ENCODE measurements around the gene SLC2A9. TPM values are rescaled to one million over a fixed set of nuclear protein-coding genes. Genes with fewer than 3 reads are reported as not detected.
A peak's percentile ranks its signal among the peaks of the same experiment; 100 is the strongest.

Gene SLC2A9
- total RNA-seq, 1 donor from 2014 or later = 0.54 TPM

DNA sequence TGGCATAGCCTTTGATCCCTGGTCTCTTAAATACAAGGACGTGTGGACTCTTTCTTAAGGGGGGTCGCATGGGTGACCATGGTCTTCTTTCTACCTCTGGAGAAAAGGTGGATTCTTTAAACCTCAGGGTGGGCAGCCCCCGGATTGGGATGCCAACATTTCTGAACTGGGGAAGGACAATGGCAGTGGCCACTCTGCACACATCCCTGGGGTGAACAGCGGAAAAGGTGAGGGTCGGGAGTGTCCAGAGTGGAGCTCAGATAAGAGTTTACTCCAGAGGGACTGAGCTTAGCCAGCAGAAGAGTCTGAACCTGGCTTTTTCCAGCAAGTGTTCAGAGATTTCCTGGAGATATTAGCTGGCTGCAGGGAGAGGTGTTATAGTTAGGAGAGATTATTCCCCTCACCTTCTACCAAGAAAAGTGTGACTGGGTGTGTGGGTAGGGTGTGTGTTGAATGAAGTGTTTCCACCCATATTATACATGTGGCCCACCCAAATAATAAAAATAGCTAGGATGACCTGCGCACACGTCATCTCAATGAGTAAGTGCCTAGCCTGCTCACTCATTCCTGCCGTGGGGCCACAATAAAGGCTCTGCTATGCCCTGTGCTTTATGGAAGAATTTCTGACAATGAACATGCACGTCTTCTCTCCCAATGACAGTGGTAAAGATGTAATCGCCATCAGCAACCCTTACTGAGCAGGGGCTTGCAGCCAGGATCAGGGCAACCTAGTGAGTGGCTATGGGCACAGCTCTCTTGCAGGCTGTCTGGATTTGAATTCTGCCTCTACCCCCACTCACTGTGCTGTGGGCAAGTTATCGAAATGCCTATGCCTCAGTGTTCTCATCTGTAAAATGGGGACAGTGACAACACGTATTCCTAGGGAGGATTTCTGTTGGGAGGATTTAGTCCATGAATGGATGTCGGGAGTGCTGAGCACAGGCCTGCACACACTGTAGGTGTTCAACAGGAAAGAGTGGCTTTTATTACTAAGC is 76.6 kb downstream of the SLC2A9 start:
- Histone ChIP-seq H4K20me1 (ENCODE audit: insufficient read depth, low read length) (no peaks in the 10 kb centered on the region), H3K27me3 (ENCODE audit: insufficient read depth, low read length) (no peaks in the 10 kb centered on the region), H3K9ac (ENCODE audit: low read length) (no peak overlapping the region), H3K4me3 (ENCODE audit: insufficient read depth, low read depth, low read length) (no peak overlapping the region), H3K4me1 (ENCODE audit: insufficient read depth, low read length) (no peaks in the 10 kb centered on the region), H3K36me3 (ENCODE audit: insufficient read depth, low read length) (no peaks in the 10 kb centered on the region), H3K27ac (ENCODE audit: low read depth, low read length) (no peak overlapping the region), H3K9me3 (ENCODE audit: insufficient read depth, low read depth, low read length) (no peaks in the 10 kb centered on the region), H3K4me2 (ENCODE audit: low read length) (no peak overlapping the region), H2AFZ (ENCODE audit: low read depth, low read length) (no peak overlapping the region), H3K79me2 (ENCODE audit: insufficient read depth, low read length) (no peaks in the 10 kb centered on the region)
- peaks cover 15% of the 10 kb centered on the region for H3K27me3 Mint-ChIP-seq (ENCODE audit: low read depth, unreplicated experiment)
- no peak for FAIRE-seq
- H3K36me3 Mint-ChIP-seq (ENCODE audit: low read depth, unreplicated experiment) = no peaks in the 10 kb centered on the region
- no peaks in the 10 kb centered on the region for H3K9me3 Mint-ChIP-seq (ENCODE audit: unreplicated experiment)
- H3K4me1 Mint-ChIP-seq (ENCODE audit: low read depth, unreplicated experiment) = no peaks in the 10 kb centered on the region
- DNase-seq (ENCODE audit: low read depth) = peak; percentile 3
- TF ChIP-seq, protein P1, sequence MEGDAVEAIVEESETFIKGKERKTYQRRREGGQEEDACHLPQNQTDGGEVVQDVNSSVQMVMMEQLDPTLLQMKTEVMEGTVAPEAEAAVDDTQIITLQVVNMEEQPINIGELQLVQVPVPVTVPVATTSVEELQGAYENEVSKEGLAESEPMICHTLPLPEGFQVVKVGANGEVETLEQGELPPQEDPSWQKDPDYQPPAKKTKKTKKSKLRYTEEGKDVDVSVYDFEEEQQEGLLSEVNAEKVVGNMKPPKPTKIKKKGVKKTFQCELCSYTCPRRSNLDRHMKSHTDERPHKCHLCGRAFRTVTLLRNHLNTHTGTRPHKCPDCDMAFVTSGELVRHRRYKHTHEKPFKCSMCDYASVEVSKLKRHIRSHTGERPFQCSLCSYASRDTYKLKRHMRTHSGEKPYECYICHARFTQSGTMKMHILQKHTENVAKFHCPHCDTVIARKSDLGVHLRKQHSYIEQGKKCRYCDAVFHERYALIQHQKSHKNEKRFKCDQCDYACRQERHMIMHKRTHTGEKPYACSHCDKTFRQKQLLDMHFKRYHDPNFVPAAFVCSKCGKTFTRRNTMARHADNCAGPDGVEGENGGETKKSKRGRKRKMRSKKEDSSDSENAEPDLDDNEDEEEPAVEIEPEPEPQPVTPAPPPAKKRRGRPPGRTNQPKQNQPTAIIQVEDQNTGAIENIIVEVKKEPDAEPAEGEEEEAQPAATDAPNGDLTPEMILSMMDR (IDR thresholded peaks at IDR 0.05; ENCODE audit: insufficient read depth, low read depth, low read length) = no peak
- TF ChIP-seq EZH2 (IDR thresholded peaks at IDR 0.05; ENCODE audit: insufficient read depth, low read length) = no peak
- H3K27ac Mint-ChIP-seq (ENCODE audit: unreplicated experiment) = no peak overlapping the region
- no peak overlapping the region for H3K4me3 Mint-ChIP-seq (ENCODE audit: unreplicated experiment)

DNA sequence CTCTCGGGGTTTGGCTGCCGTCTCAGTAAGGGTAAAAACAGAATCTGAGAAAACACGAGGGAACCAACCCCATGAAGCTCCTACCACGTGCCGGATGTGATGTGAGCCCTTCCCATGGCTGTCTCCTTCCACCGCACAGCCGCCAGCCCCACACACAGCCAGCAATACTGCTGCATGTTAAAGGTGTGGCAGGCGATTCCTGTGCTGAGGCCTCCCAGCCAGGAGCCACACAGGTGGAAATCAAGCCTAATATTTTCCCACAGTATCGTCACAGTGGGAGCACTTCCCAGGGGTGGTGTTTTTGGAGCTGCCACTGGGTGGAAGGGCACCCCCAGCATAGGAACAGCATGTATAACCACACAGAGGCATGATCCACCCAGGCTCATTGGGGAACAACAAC is 77.5 kb downstream of the SLC2A9 start:
- no peaks in the 10 kb centered on the region for H3K36me3 ChIP-seq (ENCODE audit: insufficient read depth, low read length)
- no peaks in the 10 kb centered on the region for H3K4me1 ChIP-seq (ENCODE audit: insufficient read depth, low read length)
- FAIRE-seq (no peak), DNase-seq (ENCODE audit: low read depth) (no peak)
- Mint-ChIP-seq H3K9me3 (ENCODE audit: unreplicated experiment) (no peaks in the 10 kb centered on the region), H3K36me3 (ENCODE audit: low read depth, unreplicated experiment) (no peaks in the 10 kb centered on the region), H3K4me3 (ENCODE audit: unreplicated experiment) (no peak overlapping the region), H3K27me3 (ENCODE audit: low read depth, unreplicated experiment) (peaks cover 17% of the 10 kb centered on the region), H3K27ac (ENCODE audit: unreplicated experiment) (no peak overlapping the region), H3K4me1 (ENCODE audit: low read depth, unreplicated experiment) (no peaks in the 10 kb centered on the region)
- no peak overlapping the region for H3K27ac ChIP-seq (ENCODE audit: low read depth, low read length)
- no peak overlapping the region for H3K9ac ChIP-seq (ENCODE audit: low read length)
- no peak overlapping the region for H3K4me2 ChIP-seq (ENCODE audit: low read length)
- no peaks in the 10 kb centered on the region for H4K20me1 ChIP-seq (ENCODE audit: insufficient read depth, low read length)
- no peak overlapping the region for H2AFZ ChIP-seq (ENCODE audit: low read depth, low read length)
- H3K4me3 ChIP-seq (ENCODE audit: insufficient read depth, low read depth, low read length) = no peak overlapping the region
- no peaks in the 10 kb centered on the region for H3K27me3 ChIP-seq (ENCODE audit: insufficient read depth, low read length)
- TF ChIP-seq, protein P1 (IDR thresholded peaks at IDR 0.05; ENCODE audit: insufficient read depth, low read depth, low read length) = no peak
- TF ChIP-seq EZH2 (IDR thresholded peaks at IDR 0.05; ENCODE audit: insufficient read depth, low read length) = no peak
- no peaks in the 10 kb centered on the region for H3K9me3 ChIP-seq (ENCODE audit: insufficient read depth, low read depth, low read length)
- no peaks in the 10 kb centered on the region for H3K79me2 ChIP-seq (ENCODE audit: insufficient read depth, low read length)

All from astrocyte (in vitro differentiated cells and primary cell).